AML-193 (cell line): ENCODE results near the gene RCOR2.
A peak's percentile ranks its signal among the peaks of the same experiment; 100 is the strongest.

Experiments
- DNase-seq, 2 experiments: peaks; one replicate each; lab custom pipeline; 2025; lab: John Stamatoyannopoulos, UW

RCOR2 gene

DNA sequence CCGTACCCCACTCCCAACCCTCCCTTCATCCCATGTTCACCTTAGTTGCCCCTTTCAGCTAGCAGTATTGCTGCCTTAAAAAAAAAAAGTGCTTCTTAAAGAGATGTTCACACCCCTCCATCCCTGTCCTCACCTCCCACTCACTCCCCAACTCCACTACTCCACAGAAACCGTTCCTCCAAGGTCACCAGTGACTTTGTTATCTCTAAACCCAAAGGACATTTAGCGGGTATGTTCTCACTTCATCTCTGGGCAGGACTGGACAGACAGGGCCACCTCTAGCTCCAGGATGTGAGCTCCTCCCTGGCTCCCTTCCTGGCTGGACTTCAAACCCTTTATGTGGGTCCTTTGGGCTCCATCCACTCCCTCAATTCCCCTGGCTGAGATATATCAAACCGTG, 6.4 kb upstream of the RCOR2 start:
- no peak for DNase-seq

- DNase-seq: no peak
Observed at GRCh38 chr11:63922673-63923192, 5.8 kb upstream of the RCOR2 start.

GRCh38 chr11:63920939-63921417, 4.0 kb upstream of the RCOR2 start:
- no peak for DNase-seq

- no peak for DNase-seq
Observed at GRCh38 chr11:63920126-63920938, 3.4 kb upstream of the RCOR2 start.

GRCh38 chr11:63919267-63920125, 2.5 kb upstream of the RCOR2 start:
- no peak for DNase-seq

DNA sequence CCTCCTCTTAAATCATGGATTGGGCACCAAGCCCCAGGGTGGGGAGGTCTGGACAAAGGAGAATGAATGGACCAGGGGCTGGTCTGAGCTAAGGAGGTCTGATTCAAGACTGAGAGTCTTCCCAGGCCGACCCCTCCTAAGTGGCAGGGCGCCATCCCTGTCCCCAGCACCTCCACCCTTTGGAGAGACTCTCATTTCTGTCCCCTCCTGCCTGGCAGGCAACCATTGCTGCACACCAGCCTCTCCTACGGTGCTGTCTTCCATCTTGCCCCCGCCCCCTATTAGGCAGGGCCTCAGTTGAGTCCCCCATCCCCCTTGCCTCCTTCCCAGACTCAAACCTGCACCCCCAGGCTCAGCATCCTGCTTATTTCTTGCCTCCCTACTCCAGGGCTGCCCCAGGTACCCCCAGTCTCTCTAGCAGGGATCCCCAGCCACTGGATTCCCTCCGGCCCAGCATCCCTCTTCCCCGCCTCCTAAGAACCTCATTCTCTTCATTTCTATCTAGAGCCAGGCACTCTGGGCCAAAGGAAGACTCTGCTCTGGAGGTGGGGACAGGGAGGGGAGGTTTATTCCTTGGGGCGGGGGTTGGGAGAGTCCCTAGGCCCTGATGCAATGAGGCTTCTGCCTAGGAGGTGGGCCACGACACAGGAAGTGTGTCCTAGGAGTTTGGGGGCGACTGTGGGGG, 1.7 kb upstream of the RCOR2 start:
- DNase-seq: no peak

DNA sequence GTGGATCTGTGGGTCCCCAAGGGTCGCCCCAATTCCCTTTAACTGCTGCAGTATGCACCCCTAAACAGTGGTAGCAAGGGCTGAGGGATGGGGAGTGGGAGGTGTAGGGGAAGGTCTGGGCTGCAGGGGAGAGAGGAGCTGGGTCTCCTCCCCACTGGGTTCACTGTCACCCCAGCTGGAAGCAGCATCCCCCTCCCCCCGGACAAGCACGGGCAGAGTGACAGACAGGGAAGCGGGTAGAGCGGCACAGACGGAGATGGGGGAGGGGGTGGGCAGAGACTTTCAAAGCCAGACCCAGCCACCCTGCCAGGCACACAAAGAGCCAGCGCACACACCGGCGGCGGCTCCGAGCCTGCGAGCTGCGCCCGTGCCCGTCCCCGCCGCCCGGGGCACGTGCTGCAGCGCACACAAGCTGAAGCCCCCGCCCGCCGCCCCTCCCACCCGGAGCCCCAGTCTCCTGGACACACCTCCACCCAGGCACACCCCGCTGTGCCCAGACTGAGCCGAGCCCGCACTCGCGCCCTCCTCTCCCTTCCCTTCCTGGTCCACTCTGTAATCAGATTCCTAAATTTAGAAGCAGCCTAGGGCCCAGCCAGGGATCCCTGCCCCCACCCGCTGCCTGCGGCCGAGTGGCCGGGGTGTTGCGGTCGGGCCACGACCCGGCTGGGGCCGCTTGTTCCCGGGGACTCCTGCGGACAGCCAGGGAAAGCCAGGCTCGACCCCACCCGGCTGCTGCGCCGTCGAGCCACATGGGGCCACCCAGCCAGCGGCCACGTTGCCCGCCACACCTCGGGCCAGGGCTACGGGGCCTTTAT, 935 bp upstream of the RCOR2 start:
- DNase-seq: no peak

DNA sequence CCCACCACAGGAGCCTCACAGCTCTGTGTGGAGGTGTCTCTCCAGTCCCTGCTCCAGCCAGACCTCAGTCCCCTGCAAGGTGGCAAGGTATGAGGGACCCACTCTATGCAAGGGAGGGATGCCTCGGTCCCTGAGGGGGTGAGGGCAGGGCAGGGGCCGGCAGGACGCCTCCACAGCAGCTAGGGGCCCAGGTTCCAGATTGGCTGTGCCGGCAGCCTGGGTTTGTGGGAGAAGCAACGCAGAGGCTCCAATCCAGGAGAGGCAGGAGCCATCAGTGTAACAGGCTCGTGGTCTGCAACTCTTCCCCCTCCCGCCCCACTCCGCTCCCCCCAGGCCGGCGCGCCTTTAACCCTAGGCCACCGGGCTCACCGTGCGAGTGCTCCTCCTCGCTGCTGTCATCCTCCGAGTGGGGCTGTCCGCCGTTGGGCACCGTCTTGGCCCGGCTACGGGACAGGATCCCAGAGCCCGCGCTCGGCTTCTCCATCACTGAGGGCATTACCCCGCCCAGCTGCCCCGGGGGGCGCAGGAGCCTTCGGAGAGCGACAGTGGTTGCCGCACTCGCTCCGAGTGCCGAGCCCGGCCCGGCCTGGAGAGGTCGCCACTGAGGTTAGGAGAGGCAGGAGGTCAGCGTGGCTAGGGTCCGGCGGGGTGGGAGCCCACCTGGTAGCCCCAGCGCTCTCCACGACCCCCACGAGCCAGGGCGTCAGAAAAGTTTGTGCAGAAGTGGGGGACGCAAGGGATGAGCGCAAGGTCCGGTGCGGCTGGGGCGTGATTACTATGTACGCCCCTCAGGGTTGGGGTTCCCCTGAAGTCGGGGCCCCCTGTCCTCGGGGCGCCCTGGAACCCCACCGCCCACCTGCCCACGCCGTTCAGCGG, 765 bp downstream of the RCOR2 start:
- peak; percentile 5 to 11 for DNase-seq

GRCh38 chr11:63914896-63915691, 1.9 kb downstream of the RCOR2 start:
- DNase-seq: no peak

DNA sequence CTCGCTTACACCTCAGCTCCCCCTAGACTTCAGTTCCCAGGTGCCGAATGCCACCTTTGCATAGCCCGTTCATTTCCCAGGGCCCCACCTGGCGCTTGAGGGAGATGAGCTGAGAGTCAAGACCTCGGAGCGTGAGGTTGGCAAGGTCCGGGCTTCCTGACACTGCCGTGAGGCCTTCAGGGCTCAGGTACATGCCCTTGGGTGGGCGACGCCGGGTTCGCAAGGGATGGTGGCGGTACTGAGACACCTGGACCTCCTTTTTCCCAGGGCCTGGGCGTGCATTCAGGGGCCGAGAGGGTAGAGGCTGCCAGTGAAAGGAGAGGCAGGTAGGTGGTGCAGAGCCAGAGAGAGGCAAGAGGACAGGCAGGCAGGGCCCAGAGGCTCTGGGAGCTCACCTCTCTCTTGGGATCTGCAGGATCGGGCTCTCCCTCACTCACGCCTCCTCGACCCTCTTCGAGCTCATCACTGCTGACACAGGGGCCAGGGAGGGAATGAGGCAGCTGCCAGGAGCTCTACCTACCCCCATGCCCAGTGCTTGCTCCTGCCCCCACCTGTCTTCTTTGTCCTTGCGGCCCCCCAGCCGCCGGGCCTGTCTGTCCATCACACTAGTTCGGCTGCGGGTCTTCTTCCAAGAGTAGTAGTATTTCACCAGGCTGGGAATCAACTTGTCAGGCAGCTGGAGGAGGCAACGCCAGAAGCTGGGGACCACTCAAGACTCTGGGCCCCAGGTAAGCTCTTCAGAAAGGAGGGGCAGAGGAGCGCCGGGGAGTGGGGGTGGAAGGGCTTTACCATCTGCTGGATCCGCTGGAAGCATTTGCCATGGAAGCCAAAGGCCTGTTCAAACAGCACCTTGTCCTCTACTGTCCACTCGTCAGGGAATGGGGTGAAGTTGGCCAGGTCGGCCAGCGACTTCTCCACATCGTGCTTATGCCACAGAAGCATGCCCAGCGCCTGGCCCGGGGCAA, 2.8 kb downstream of the RCOR2 start:
- DNase-seq: no peak

- DNase-seq: no peak
Observed at GRCh38 chr11:63912678-63913077, 4.3 kb downstream of the RCOR2 start.

- DNase-seq: no peak
Observed at GRCh38 chr11:63911876-63912275, 5.1 kb downstream of the RCOR2 start.

- no peak for DNase-seq
Observed at GRCh38 chr11:63911440-63911839, 5.5 kb downstream of the RCOR2 start.

DNA sequence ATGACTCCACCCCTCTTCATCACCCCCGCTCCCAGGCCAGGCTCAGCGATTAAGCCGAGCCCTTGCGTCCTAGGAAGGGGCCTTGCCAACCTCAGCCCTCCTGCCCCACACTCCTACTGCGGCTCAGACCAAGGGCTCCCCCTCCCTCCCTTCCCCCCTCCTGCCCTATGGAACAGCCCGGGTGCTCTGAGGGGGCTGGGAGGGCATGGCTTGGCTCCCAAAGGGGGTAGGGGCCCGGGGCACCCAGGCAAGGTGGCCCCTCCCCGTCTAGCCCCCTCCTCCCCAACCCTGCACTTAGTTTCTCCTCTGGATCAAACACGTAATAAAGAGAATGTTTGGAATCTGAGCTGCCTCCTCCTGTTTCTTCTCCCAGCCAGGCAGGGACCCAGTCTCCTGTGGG, 6.3 kb downstream of the RCOR2 start:
- no peak for DNase-seq

DNA sequence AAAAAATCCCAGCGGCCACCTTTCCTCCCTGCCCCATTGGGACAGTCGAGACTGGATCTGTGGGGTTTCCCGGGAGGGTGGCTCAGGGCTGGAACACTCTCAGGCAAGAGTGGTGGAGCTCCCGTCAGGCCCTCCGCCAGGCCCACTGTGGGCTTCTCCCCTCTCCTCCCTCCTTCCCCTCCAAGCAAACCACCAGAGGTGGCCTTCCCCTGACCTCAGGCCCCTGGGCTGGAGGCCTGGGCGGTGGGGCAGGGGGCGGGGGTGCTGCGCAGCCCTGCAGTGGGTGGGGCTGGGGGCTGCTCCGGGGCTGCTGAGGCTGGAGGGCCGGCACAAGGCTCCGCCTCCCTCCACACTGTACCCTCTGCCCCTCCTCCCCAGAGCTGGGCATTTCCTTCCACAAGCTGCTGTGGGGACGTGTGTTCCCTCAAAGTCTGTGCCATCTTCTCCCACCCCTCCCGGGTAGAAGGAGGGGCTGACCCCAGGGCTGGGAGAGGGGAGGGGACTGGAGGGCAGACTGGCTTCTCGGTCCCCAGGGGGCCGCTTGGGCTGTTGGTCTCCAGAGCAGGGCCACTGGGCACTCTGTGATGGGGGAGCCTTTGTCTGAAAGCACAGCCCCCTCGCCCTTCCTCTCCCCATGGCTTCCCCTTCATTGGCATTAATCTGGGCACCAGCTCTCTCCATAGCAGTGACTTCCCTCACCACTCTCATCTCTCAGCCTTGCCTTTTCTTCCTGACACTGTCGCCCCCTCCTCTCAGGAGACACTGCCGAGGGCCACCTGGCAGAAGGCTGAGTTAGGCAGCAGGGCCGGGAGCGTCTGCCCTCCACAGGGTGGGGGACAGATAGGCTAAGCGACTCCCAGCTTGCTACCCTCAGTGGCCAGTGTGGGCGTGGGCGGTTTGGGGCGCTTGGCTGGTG, 7.1 kb downstream of the RCOR2 start:
- no peak for DNase-seq

GRCh38 chr11:63908631-63909401, 8.1 kb downstream of the RCOR2 start:
- no peak for DNase-seq
